HepG2 (cell line): Measurements from ENCODE around the gene BCAS4. TPM values are rescaled to one million over a fixed set of nuclear protein-coding genes. Genes with fewer than 3 reads are reported as not detected.

Experiments
- BORCS8-MEF2B ChIP-seq: sonication (generic); formaldehyde crosslinking; IDR thresholded peaks from 2 replicates; pipeline ENCODE4 v1.8.0; 2022; ENCODE audit warnings: mild to moderate bottlenecking, missing genetic modification reagents
- CBX5 ChIP-seq: sonication (generic); formaldehyde crosslinking; IDR thresholded peaks from 2 replicates; pipeline ENCODE4 v1.4.0; 2020; ENCODE audit warnings: missing genetic modification reagents, borderline replicate concordance
- GPN1 ChIP-seq: sonication (generic); formaldehyde crosslinking; IDR thresholded peaks from 2 replicates; pipeline ENCODE4 v1.5.1; 2020; ENCODE audit warnings: missing genetic modification reagents, borderline replicate concordance
- NFYB ChIP-seq: sonication (generic); formaldehyde crosslinking; IDR thresholded peaks from 2 replicates; pipeline ENCODE4 v1.4.0; 2020; ENCODE audit warnings: missing genetic modification reagents
- THAP11 ChIP-seq: IDR thresholded peaks from 2 replicates; pipeline ENCODE4 v1.6.1; 2016; ENCODE audit warnings: missing biosample characterization, missing genetic modification reagents
- TOE1 ChIP-seq: sonication (generic); formaldehyde crosslinking; IDR thresholded peaks from 2 replicates; pipeline ENCODE4 v1.4.0; 2020; ENCODE audit warnings: mild to moderate bottlenecking, missing genetic modification reagents
- ZNF282 ChIP-seq: fragments of 450-650 bp; IDR thresholded peaks from 2 replicates; pipeline ENCODE4 v1.6.1; 2018; ENCODE audit not compliant: partially characterized antibody
- ZNF33A ChIP-seq: sonication (generic); formaldehyde crosslinking; IDR thresholded peaks from 2 replicates; pipeline ENCODE4 v1.5.1; 2020; ENCODE audit warnings: missing genetic modification reagents, mild to moderate bottlenecking, moderate library complexity, borderline replicate concordance
- ZNF367 ChIP-seq: sonication (generic); formaldehyde crosslinking; IDR thresholded peaks from 2 replicates; pipeline ENCODE4 v1.4.0; 2020; ENCODE audit warnings: missing genetic modification reagents, borderline replicate concordance
- ZNF564 ChIP-seq: sonication (generic); formaldehyde crosslinking; IDR thresholded peaks from 2 replicates; pipeline ENCODE4 v1.8.1; 2023; ENCODE audit warnings: mild to moderate bottlenecking, missing genetic modification reagents
- polyA plus RNA-seq, 8 experiments: library from polyadenylated mRNA; depleted of rRNA in 3 of 8; stranded (reverse) in 7 of 8; unstranded in 1 of 8; fragments of >200 nt; fragmentation: Illumina TruSeq in 4 of 8; extraction: Trizol in 4 of 8; gene quantifications; 2 replicates each; pipeline versions ENCODE4 v1.2.1 to v1.2.3, GENCODE V29; 2011 to 2016; ENCODE audit warnings: low read depth in 4 of 8, missing spikeins in 1 of 8, mixed read lengths in 1 of 8; ENCODE audit not compliant: insufficient read depth in 1 of 8
- total RNA-seq, 5 experiments: library from RNA; depleted of rRNA; stranded (reverse); fragments of >200 nt; fragmentation: Illumina TruSeq; extraction: Trizol; gene quantifications; 2 replicates each; pipeline ENCODE4 v1.2.3, GENCODE V29; 2016; ENCODE audit warnings: low read depth in 1 of 5
- TF ChIP-seq, protein P1 (sequence below): sonication (generic); formaldehyde crosslinking; IDR thresholded peaks from 2 replicates; pipeline ENCODE4 v1.4.0; 2020; ENCODE audit warnings: missing genetic modification reagents
- TF ChIP-seq, protein P2 (sequence below): sonication (generic); formaldehyde crosslinking; conservative IDR thresholded peaks from 2 replicates; pipeline ENCODE4 v1.4.0; 2020; ENCODE audit warnings: missing genetic modification reagents
- TF ChIP-seq, protein P3 (sequence below): sonication (generic); formaldehyde crosslinking; IDR thresholded peaks from 2 replicates; pipeline ENCODE4 v1.8.0; 2022; ENCODE audit warnings: mild to moderate bottlenecking, missing genetic modification reagents, borderline replicate concordance
- TF ChIP-seq, protein P4 (sequence below): sonication (generic); formaldehyde crosslinking; conservative IDR thresholded peaks from 2 replicates; pipeline ENCODE4 v1.8.1; 2023; ENCODE audit warnings: missing genetic modification reagents
- TF ChIP-seq, protein P5 (sequence below): sonication (generic); formaldehyde crosslinking; IDR thresholded peaks from 2 replicates; pipeline ENCODE4 v1.5.0; 2020; ENCODE audit warnings: missing genetic modification reagents, mild to moderate bottlenecking, borderline replicate concordance
- TF ChIP-seq, protein P6 (sequence below): sonication (generic); formaldehyde crosslinking; IDR thresholded peaks from 2 replicates; pipeline ENCODE4 v1.4.0; 2020; ENCODE audit warnings: missing genetic modification reagents

The BCAS4 gene
- total and polyA plus RNA-seq, 2 of the 13 experiments (the other 11 are each of a cell fraction or from before 2014, with no cell fraction given), result 7.2 to 8.0 TPM

DNA sequence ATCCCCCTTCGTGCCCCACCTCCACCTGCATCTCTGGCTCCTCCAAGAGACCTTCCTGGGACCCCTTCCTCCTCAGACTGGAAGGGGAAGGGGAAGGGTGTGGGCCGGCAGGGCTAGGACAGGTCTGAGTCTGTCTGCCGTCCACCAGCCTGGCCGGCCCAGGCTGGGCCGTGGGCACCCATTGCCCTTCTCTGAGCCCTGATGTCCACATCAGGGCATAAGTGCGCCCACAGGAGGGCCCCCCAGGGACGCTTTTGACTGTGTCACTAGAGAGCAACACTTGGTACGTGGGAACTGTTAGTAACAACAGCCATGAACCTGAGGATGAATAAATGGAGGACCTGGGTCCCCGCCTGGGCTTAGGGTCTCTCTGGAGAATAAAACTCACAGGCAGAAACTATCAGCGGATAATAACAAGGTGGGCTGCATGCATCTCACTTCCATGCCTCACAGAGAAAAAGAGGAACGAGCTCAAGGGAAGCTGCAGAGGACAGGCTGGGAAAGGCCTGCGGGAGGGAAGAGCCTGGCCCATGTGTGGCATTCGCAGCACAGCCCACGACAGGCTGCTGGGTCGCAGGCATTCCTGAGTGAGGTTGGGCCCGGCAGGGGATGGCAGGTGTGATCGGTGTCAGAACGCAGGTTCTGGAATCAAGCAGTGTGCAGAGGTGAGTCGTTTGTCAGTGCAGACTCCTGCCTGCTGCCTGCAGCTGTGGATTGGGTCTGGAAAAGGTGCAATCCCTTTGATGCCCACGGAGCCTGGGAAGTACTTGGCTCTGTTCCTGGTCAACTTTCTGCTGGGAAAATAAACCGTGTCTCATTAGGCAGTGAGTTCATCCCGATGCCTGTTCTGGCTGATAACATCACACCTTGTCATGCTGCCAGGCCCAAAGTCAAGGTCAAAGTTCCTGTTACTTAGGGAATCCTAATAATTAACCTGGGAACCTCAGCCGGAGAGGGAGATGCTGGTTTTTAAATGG is 60.9 kb downstream of the BCAS4 start (continued):
- TF ChIP-seq, protein P1, sequence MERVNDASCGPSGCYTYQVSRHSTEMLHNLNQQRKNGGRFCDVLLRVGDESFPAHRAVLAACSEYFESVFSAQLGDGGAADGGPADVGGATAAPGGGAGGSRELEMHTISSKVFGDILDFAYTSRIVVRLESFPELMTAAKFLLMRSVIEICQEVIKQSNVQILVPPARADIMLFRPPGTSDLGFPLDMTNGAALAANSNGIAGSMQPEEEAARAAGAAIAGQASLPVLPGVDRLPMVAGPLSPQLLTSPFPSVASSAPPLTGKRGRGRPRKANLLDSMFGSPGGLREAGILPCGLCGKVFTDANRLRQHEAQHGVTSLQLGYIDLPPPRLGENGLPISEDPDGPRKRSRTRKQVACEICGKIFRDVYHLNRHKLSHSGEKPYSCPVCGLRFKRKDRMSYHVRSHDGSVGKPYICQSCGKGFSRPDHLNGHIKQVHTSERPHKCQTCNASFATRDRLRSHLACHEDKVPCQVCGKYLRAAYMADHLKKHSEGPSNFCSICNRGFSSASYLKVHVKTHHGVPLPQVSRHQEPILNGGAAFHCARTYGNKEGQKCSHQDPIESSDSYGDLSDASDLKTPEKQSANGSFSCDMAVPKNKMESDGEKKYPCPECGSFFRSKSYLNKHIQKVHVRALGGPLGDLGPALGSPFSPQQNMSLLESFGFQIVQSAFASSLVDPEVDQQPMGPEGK, result no peak
- TF ChIP-seq NFYB (CRISPR knock-in tag), result no peak
- TF ChIP-seq ZNF282, result no peak
- TF ChIP-seq GPN1 (CRISPR knock-in tag), result no peak
- no peak for TF ChIP-seq TOE1 (CRISPR knock-in tag)
- 0 out of 2 replicates have a peak, but pooled peaks have one; percentile 41 for TF ChIP-seq THAP11 (CRISPR knock-in tag)
- TF ChIP-seq ZNF33A (CRISPR knock-in tag), result no peak
- no peak for TF ChIP-seq ZNF367 (CRISPR knock-in tag)
- TF ChIP-seq, protein P2, sequence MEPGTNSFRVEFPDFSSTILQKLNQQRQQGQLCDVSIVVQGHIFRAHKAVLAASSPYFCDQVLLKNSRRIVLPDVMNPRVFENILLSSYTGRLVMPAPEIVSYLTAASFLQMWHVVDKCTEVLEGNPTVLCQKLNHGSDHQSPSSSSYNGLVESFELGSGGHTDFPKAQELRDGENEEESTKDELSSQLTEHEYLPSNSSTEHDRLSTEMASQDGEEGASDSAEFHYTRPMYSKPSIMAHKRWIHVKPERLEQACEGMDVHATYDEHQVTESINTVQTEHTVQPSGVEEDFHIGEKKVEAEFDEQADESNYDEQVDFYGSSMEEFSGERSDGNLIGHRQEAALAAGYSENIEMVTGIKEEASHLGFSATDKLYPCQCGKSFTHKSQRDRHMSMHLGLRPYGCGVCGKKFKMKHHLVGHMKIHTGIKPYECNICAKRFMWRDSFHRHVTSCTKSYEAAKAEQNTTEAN (CRISPR knock-in tag), result no peak
- TF ChIP-seq, protein P3, sequence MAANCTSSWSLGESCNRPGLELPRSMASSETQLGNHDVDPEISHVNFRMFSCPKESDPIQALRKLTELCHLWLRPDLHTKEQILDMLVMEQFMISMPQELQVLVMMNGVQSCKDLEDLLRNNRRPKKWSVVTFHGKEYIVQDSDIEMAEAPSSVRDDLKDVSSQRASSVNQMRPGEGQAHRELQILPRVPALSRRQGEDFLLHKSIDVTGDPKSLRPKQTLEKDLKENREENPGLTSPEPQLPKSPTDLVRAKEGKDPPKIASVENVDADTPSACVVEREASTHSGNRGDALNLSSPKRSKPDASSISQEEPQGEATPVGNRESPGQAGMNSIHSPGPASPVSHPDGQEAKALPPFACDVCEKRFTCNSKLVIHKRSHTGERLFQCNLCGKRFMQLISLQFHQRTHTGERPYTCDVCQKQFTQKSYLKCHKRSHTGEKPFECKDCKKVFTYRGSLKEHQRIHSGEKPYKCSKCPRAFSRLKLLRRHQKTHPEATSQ, result no peak
- TF ChIP-seq, protein P4, sequence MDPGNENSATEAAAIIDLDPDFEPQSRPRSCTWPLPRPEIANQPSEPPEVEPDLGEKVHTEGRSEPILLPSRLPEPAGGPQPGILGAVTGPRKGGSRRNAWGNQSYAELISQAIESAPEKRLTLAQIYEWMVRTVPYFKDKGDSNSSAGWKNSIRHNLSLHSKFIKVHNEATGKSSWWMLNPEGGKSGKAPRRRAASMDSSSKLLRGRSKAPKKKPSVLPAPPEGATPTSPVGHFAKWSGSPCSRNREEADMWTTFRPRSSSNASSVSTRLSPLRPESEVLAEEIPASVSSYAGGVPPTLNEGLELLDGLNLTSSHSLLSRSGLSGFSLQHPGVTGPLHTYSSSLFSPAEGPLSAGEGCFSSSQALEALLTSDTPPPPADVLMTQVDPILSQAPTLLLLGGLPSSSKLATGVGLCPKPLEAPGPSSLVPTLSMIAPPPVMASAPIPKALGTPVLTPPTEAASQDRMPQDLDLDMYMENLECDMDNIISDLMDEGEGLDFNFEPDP, result no peak
- no peak for TF ChIP-seq CBX5
- 0 out of 2 replicates have a peak, but pooled peaks have one; percentile 35 for TF ChIP-seq BORCS8-MEF2B (CRISPR knock-in tag)
- TF ChIP-seq, protein P5, sequence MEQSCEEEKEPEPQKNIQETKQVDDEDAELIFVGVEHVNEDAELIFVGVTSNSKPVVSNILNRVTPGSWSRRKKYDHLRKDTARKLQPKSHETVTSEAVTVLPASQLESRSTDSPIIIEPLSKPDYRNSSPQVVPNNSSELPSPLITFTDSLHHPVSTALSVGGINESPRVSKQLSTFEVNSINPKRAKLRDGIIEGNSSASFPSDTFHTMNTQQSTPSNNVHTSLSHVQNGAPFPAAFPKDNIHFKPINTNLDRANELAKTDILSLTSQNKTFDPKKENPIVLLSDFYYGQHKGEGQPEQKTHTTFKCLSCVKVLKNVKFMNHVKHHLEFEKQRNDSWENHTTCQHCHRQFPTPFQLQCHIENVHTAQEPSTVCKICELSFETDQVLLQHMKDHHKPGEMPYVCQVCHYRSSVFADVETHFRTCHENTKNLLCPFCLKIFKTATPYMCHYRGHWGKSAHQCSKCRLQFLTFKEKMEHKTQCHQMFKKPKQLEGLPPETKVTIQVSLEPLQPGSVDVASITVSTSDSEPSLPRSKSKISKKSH (CRISPR knock-in tag), result no peak
- TF ChIP-seq ZNF564 (CRISPR knock-in tag), result no peak
- TF ChIP-seq, protein P6, sequence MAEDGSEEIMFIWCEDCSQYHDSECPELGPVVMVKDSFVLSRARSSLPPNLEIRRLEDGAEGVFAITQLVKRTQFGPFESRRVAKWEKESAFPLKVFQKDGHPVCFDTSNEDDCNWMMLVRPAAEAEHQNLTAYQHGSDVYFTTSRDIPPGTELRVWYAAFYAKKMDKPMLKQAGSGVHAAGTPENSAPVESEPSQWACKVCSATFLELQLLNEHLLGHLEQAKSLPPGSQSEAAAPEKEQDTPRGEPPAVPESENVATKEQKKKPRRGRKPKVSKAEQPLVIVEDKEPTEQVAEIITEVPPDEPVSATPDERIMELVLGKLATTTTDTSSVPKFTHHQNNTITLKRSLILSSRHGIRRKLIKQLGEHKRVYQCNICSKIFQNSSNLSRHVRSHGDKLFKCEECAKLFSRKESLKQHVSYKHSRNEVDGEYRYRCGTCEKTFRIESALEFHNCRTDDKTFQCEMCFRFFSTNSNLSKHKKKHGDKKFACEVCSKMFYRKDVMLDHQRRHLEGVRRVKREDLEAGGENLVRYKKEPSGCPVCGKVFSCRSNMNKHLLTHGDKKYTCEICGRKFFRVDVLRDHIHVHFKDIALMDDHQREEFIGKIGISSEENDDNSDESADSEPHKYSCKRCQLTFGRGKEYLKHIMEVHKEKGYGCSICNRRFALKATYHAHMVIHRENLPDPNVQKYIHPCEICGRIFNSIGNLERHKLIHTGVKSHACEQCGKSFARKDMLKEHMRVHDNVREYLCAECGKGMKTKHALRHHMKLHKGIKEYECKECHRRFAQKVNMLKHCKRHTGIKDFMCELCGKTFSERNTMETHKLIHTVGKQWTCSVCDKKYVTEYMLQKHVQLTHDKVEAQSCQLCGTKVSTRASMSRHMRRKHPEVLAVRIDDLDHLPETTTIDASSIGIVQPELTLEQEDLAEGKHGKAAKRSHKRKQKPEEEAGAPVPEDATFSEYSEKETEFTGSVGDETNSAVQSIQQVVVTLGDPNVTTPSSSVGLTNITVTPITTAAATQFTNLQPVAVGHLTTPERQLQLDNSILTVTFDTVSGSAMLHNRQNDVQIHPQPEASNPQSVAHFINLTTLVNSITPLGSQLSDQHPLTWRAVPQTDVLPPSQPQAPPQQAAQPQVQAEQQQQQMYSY (CRISPR knock-in tag), result no peak
